Lower lobe of right lung (tissue), 2 donors: Measurements from ENCODE around the gene SDHAF3. TPM values are rescaled to one million over a fixed set of nuclear protein-coding genes. Genes with fewer than 3 reads are reported as not detected.

Source experiments
- ATAC-seq, 2 donors: fragments of 200-7000 bp; cut with Tn5 transposase; one replicate each; pipeline ENCODE4 v1.9.1; 2020 to 2022; ENCODE audit warnings: mild to moderate bottlenecking in 2 of 2, moderate library complexity in 2 of 2
- DNase-seq: peaks from one replicate; pipeline ENCODE4 v3.0.0-alpha.2; 2020
- H3K27ac ChIP-seq: fragments of 200-600 bp; one replicate; pipeline ENCODE4 v1.8.0; 2022
- H3K27me3 ChIP-seq: fragments of 200-600 bp; one replicate; pipeline ENCODE4 v1.8.0; 2022; ENCODE audit warnings: low read depth
- H3K36me3 ChIP-seq: fragments of 200-600 bp; one replicate; pipeline ENCODE4 v1.8.0; 2022; ENCODE audit warnings: mild to moderate bottlenecking
- H3K4me1 ChIP-seq: fragments of 200-600 bp; one replicate; pipeline ENCODE4 v1.8.0; 2022
- H3K4me3 ChIP-seq: fragments of 200-600 bp; one replicate; pipeline ENCODE4 v1.8.0; 2022; ENCODE audit warnings: mild to moderate bottlenecking
- H3K9me3 ChIP-seq: fragments of 200-600 bp; one replicate; pipeline ENCODE4 v1.8.0; 2022
- intact Hi-C: fragments of 100-400 bp; cut with DNase I; formaldehyde crosslinking; loops from one replicate; pipeline ENCODE4 v1.11.0; 2022
- total RNA-seq: library from RNA; stranded (reverse); fragmentation: NEBNext Ultra II Directional; extraction: Animal tissue kit (Norgen Biotek cat#: 25700); gene quantifications from one replicate; pipeline ENCODE4 v1.2.1, GENCODE V29; 2021
- TF ChIP-seq, protein P1 (sequence below): fragments of 200-600 bp; IDR thresholded peaks from one replicate; pipeline ENCODE4 v1.8.0; 2022; ENCODE audit warnings: antibody characterized with exemption, mild to moderate bottlenecking
- donor health status: DM: no; HTN: yes; CAD: no; lungs with severe emphysema.

The SDHAF3 gene
- total RNA-seq, 1 donor from 2014 or later: 12.3 TPM

- H3K36me3 ChIP-seq: no peaks in the 10 kb centered on the region
- no peak for DNase-seq
- no peak for ATAC-seq
- intact Hi-C loops: no loop called here
- H3K9me3 ChIP-seq: no peaks in the 10 kb centered on the region
- H3K27me3 ChIP-seq: peaks cover 3% of the 10 kb centered on the region
- TF ChIP-seq, protein P1, sequence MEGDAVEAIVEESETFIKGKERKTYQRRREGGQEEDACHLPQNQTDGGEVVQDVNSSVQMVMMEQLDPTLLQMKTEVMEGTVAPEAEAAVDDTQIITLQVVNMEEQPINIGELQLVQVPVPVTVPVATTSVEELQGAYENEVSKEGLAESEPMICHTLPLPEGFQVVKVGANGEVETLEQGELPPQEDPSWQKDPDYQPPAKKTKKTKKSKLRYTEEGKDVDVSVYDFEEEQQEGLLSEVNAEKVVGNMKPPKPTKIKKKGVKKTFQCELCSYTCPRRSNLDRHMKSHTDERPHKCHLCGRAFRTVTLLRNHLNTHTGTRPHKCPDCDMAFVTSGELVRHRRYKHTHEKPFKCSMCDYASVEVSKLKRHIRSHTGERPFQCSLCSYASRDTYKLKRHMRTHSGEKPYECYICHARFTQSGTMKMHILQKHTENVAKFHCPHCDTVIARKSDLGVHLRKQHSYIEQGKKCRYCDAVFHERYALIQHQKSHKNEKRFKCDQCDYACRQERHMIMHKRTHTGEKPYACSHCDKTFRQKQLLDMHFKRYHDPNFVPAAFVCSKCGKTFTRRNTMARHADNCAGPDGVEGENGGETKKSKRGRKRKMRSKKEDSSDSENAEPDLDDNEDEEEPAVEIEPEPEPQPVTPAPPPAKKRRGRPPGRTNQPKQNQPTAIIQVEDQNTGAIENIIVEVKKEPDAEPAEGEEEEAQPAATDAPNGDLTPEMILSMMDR: no peak
- no peak overlapping the region for H3K27ac ChIP-seq
- no peaks in the 10 kb centered on the region for H3K4me1 ChIP-seq
- no peak overlapping the region for H3K4me3 ChIP-seq
Observed at GRCh38 chr7:97081521-97082300, 35.8 kb upstream of the SDHAF3 start.

- Histone ChIP-seq H3K9me3 (no peaks in the 10 kb centered on the region), H3K4me3 (no peak overlapping the region), H3K4me1 (no peaks in the 10 kb centered on the region), H3K27ac (no peak overlapping the region), H3K36me3 (no peaks in the 10 kb centered on the region), H3K27me3 (peaks cover 4% of the 10 kb centered on the region)
- intact Hi-C loops: no loop called here
- TF ChIP-seq, protein P1: no peak
- DNase-seq (no peak), ATAC-seq (no peak)
Observed at GRCh38 chr7:97088364-97088763, 29.1 kb upstream of the SDHAF3 start.

DNA sequence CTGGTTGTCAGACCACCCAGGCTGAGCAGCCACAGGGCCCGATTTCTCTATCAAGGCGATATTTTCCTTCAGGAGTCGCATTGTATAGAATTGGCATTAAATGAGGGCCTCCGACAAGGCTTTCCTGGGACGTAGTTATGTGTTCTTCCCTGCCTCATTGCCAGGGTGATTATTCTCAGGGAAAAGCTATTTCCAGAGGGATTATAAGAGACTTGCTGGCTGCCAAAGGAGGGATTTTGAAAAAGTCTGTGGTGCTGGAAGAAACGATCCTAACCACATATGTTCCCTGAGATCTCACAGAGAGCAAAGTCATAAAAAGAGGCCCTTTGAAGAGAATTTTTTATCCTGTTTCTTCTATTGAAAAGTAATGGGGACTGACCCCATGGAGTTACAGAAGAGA lies 27.7 kb upstream of the SDHAF3 start:
- Histone ChIP-seq H3K36me3 (no peaks in the 10 kb centered on the region), H3K27ac (no peak overlapping the region), H3K9me3 (no peaks in the 10 kb centered on the region), H3K4me3 (no peak overlapping the region), H3K27me3 (peaks cover 4% of the 10 kb centered on the region), H3K4me1 (no peaks in the 10 kb centered on the region)
- intact Hi-C loops: no loop called here
- ATAC-seq: no peak
- TF ChIP-seq, protein P1: no peak
- no peak for DNase-seq

DNA sequence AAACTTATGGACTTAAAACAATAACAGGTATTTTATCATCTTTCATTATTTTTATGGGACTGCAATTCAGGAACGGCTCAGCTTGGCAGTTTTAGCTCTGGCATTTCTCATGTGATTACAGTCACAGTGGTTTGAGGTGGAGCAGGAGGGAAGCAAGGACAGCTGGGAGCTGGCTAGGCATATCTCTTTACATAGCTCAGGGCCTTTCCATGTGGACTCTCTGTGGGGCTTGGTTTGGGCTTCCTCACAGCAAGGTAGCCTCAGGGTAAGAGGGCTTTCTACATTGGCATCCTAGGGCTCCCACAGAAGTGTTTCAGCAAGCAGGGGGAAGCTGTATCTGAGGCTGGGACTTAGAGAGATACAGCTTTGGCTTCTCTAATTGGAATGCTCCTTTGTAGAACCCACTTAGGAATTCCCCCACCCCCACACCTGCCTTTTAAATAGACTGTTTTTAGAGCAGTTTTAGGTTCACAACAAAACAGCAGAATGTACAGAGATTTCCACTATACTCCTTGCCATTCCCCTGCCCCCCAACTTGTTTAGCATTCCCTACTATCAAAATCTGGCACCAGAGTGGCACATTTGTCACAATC lies 26.6 kb upstream of the SDHAF3 start:
- TF ChIP-seq, protein P1: no peak
- peaks cover 4% of the 10 kb centered on the region for H3K27me3 ChIP-seq
- H3K36me3 ChIP-seq: no peaks in the 10 kb centered on the region
- H3K9me3 ChIP-seq: no peaks in the 10 kb centered on the region
- DNase-seq (no peak), ATAC-seq (no peak)
- intact Hi-C loops: no loop called here
- no peak overlapping the region for H3K4me3 ChIP-seq
- no peak overlapping the region for H3K27ac ChIP-seq
- no peaks in the 10 kb centered on the region for H3K4me1 ChIP-seq

- TF ChIP-seq, protein P1: no peak
- Histone ChIP-seq H3K27ac (no peak overlapping the region), H3K36me3 (no peaks in the 10 kb centered on the region), H3K4me3 (no peak overlapping the region), H3K27me3 (peaks cover 4% of the 10 kb centered on the region), H3K4me1 (no peaks in the 10 kb centered on the region), H3K9me3 (no peaks in the 10 kb centered on the region)
- DNase-seq: no peak
- intact Hi-C loops: no loop called here
- no peak for ATAC-seq
Observed at GRCh38 chr7:97094284-97094930, 23.1 kb upstream of the SDHAF3 start.
